Renal cortical epithelial cell (primary cell): ENCODE results near the gene SDCCAG8. TPM values are rescaled to one million over a fixed set of nuclear protein-coding genes. Genes with fewer than 3 reads are reported as not detected.
"Not testable (repeated sequence)": the region's sequence is repeated elsewhere in the genome, so short reads cannot be mapped to it uniquely, and the experiment has no call there.

ENCODE experiments used
- DNase-seq: peaks from one replicate; pipeline ENCODE4 v3.0.0-alpha.2; 2011; ENCODE audit warnings: low read depth
- total RNA-seq: library from RNA; depleted of rRNA; stranded (reverse); fragments of >200 nt; gene quantifications from 2 replicates; pipeline ENCODE4 v1.2.3, GENCODE V29; 2014

The SDCCAG8 gene
- total RNA-seq, 1 donor from 2014 or later = 51.5 TPM

DNA sequence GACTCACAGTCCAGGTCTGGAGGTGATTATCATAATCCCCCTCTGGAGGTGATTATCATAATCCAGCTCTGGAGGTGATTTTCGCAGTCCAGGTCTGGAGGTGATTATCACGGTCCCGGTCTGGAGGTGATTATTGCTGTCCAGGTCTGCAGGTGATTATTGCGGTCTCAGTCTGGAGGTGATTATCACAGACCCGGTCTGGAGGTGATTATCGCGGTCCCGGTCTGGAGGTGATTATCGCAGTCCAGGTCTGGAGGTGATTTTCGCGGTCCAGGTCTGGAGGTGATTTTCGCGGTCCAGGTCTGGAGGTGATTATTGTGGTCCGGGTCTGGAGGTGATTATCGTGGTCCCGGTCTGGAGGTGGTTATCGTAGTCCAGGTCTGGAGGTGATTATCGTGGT, 76.6 kb downstream of the SDCCAG8 start:
- DNase-seq = no peak

DNA sequence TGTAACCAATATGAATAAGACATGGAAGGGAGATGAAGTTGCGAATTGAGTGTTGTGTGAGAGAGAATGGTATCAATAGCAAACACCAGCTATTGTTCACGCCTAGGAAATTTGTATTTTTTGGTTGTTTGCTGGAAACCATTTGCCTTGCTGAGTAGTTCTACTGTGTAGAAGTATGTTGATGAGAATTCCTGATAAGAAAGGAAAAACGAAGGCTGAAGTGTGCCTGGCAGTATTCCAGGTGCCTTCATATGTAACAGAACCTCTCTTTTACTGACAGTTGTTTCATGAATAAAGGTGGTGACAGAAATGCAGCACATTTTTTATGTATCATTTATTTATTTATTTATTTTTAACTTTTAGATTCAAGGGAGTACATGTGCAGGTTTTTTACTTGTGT, 79.5 kb downstream of the SDCCAG8 start:
- DNase-seq = no peak

DNA sequence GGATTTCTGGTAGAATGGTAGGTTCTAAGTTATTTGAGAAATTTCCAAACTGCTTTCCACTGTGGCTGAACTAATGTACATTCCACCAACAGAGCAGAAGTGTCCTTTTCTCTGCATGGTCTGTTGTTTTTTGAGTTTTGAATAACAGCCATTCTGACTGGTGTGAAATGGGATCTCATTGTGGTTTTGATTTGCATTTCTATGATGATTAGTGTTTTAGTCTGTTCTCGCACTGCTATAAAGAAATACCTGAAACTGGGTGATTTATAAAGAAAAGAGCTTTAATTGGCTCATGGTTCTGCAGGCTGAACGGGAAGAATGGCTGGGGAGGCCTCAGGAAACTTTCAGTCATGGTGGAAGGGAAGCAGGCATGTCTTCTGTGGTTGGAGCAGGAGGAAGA, 80.3 kb downstream of the SDCCAG8 start:
- no peak for DNase-seq

DNA sequence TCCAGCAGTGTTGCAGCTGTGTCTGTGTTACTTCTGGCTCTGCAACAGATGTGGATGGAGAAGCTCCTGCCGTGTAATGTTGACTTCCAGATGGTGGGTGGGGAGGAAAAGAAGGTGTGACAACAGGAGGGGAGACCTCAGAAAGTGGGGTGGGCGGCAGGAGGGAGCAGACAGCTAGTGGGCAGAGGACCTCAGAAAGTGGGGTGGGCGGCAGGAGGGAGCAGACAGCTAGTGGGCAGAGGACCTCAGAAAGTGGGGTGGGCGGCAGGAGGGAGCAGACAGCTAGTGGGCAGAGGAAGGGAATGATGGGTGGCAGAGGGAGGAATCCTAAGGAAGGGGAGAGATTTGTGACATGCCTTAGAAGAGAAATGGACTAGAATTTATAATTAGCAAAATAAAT, 83.0 kb downstream of the SDCCAG8 start:
- not testable (repeated sequence) for DNase-seq

DNA sequence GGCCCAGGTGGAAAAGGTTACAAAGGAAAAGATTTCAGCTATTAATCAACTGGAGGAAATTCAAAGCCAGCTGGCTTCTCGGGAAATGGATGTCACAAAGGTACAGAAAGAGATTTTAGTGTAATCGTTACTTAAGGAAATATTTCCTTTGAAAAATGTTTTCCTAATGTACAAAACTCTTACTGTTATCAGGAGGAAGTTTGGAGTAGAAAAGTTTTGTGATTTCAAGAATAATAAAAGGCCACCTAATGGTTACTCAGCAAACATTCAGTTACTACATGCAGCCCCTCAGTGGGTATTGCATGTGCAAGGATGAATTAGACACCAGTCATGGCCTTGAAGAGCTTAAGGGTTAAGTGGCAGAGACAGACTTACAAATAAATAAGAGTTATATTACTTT, 85.2 kb downstream of the SDCCAG8 start:
- no peak for DNase-seq

DNA sequence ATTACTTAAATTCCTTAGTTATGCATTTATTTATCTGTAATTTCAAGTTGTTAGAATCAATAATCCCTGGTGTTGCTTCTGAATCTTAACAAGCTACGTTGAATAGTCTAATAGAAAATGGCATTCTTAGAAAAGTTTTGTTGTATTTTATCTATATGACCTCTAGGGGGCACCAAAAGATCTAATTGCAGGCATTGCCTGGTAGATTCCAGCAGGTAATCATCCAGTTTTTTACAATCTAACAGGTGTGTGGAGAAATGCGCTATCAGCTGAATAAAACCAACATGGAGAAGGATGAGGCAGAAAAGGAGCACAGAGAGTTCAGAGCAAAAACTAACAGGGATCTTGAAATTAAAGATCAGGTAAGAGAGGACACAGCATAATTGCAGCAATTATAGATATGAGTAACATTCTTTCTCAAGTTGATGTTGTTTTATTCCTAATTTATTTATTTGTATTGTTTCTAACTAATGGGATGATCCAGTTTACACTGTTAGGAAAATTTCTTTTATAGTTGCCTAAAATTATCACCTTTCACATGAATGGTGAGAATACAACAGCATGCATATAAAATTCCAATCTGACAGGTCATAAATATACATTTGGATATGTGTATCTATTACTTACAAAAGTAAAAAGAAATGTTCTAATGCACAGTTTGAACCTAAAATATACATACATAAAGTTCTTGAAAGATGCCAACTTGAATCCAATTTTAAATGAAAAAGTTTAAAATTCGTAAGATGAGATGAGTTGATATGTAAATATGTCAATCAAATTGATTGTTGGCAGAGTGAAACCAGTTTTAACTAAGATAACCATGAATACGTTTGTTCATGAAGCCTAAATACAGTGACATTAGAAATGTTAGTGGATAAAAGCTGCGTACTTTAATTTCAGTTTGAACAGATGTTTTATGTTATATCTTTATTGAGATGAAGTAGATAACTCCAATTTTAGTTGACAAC, 88.4 kb downstream of the SDCCAG8 start:
- peak; percentile 62 for DNase-seq

DNA sequence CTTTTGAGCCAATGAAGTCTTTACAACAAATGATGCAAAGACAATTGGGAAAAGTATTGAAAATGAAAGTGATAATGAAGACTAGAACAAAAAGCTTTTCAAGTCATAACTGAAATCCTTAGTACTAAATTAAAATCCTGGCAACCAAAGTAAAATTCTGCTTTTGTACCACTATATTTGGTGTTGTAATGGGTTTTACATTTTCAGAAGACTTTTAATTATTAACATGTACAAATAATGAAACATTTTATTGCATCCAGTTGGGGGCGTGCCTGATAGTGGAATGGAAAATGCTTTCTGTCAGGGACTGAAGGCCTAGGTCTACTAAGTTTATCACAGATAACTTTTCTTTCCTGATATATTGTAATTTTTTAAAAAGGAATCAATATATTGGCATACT, 89.4 kb downstream of the SDCCAG8 start:
- peak; percentile 40 for DNase-seq

DNA sequence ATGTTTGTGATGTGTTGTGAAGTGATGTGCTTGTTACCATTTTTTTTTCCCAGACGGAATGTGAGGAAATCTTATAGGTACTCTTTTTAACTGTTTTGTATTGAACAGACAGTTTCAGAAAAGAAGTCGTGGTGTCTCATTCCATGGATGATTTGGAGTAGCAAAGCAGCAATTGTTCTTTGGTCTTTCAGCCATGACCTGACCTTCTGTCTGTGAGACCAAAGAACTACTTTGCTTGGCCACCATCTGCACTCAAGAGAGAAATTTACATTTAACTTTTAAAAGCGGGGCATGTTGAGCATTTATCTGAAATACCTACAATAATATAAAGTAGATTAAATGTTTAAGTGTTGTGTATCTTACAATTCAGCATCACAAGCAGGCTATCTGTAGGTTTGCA, 90.2 kb downstream of the SDCCAG8 start:
- DNase-seq = peak; percentile 26

DNA sequence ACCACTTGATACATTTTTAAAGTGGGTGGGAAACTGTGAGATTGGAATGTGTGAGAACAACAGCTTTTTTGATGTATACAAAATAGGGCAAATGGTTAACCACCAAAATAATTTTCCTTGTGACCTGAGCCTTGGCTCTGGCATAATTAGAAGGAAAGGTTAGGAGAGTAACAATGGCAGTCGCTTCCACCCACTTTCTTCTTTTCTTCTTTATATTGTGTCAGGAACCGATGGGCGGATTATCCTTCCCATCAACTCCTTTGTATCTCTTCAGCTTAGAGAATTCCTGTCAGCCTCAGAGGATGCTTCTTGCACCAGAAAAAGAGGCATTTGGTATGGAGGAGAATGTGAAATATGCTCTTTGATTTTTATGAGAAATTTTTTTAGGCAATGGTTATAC, 90.6 kb downstream of the SDCCAG8 start:
- no peak for DNase-seq

DNA sequence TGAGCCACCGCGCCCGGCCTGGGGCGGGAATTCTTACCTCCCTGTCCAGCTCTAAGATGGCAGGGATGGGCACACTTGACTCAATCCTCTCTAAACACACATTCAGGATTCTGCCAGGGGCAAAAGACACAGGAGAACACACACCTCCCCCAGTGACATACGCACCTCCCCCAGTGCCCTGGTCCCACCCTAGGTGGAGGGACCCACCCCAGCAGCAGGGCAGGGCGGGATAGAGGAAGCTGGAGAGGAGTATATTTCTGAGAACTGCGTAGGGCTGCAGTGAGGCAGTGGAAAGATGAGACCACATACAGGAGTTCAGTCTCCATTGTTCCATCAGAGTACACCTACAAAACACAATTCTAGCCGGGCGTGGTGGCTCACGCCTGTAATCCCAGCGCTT, 92.5 kb downstream of the SDCCAG8 start:
- no peak for DNase-seq

DNA sequence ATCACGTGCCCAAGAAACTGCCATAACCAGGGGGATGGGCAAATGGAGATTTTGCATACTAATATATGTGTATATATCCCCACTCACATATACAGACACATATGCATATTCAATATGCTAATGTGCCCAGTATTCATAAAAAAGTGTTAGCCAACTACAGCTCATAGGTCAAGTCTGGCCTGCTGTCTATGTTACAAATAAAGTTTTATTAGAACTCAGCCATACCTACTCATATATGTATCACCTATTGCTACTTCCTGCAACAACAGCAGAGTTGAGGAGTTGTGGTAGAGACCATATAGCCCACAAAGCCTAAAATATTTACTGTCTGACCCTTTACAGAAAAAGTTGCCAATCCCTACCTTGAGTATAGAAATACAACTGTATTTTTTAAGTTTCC, 93.3 kb downstream of the SDCCAG8 start:
- DNase-seq = no peak

DNA sequence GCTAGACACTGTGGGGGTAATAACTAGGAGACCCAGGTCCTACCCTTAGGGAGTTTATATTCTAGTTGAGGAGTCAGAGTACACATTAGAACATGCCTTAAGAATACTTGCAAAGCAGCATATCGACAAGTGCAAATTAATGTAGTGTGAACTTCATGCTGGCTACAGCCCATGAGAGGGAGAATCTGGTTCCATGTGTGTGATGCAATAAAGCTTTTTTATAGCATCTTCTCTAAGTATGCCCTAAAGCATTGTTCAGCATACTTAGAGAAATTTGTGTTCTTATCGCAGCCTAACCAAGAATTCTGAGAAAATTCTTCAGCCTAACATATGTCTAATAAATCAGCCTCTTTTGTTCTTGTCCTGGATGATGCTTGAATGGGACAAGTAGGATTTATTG, 95.5 kb downstream of the SDCCAG8 start:
- DNase-seq = peak; percentile 68

DNA sequence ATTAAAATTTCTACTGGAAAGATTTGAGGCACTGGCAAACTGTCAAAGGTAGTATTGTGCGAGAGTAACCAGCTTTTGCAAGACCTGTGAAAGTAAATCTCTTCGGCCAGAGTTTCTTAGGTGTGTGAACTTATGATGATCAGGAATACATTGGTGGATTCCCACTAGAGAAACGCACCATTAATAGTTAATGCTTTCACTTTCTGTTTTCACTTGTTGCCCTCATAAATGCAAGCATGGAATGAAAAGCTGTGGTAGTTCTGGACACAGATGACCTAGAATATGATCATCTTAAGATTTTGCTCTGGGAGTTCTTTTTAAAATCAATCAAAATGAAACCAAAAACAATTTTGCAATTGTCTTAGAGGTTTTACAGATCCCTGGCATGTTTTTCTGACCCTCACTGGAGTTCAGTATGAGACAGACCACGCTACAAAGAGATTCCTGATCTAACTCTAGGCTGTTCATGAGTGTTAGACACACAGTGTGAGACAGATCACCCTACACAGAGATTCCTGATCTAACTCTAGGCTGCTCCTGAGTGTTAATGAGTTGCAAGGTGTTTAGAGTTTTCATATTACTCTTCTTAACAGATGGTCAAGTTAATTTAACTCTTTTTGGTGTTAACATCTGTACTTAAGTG, 98.8 kb downstream of the SDCCAG8 start:
- DNase-seq = peak; percentile 54

DNA sequence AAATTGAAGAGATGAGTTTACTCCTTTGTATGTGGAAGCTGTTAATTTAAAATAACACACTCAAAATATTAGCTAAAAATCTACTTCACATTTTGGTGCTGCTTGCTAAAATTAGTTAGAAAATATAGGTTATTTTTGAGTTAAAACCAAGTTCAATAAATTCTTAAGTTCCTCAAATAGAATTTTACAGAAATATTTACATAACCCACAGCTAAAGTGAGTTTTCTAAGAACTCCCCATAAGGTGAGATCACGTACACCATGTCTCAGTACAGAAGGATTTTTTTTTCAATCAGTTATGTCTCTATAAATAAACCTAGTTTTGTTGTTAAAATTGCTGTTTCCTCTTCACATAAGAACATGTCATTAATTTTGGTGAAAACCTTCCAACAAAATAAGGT, 108.0 kb downstream of the SDCCAG8 start:
- no peak for DNase-seq

DNA sequence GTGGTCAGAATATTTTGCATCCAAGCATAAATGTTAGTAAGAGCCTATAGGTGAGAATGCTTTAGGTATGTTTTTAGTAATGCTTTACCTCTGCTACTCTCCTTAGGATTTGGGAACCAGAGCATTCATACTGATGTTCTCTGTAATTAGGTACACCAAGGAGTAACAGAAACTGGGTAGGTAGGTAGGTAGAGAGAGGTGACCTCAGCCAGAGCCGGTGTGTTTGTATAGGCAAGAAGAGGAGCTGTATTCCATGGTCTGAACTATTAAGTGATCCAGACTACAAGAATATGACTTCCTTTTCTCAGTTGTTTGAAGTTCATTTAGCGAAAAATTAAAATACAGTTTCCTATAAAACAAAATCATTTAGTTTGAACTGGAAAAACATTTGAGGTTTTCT, 108.5 kb downstream of the SDCCAG8 start:
- no peak for DNase-seq

DNA sequence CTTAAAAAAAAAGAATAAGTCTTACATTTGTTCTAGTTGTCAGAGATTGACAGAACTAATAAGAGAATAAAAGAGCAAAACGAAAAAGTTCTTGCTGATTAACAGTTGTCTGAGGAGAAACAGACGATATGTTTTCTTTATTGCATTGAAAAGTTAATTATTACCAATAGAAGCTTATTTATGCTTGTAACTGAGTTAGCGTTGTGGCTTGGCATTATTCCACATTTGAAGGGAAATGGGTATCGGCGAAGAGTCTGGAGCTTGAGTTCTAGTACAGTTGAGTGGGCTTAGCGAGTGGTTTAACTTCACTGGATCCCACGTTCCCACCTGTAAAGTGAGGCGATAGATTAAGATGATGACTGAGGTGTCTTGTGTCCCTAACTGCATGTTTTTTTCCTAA, 109.0 kb downstream of the SDCCAG8 start:
- DNase-seq = peak; percentile 87

DNA sequence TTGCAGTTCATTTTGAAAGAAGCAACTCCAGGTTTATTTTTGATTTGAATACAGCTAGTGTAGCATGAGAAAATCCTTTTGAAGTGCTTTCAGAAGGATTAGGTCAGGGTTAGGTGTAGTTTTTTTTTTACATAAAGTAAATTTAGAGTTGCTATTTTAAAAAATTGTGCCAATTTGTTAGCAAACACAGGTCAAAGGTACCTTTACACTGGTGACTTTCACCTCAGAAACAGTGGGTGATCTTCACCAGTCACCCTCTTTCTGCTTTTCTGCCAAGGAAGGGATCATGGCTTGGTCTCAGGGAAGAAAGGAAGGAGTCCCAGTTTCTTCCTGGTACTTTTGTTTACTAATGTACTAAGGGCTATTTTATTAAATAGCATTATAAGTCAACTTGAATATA, 111.5 kb downstream of the SDCCAG8 start:
- DNase-seq = no peak

DNA sequence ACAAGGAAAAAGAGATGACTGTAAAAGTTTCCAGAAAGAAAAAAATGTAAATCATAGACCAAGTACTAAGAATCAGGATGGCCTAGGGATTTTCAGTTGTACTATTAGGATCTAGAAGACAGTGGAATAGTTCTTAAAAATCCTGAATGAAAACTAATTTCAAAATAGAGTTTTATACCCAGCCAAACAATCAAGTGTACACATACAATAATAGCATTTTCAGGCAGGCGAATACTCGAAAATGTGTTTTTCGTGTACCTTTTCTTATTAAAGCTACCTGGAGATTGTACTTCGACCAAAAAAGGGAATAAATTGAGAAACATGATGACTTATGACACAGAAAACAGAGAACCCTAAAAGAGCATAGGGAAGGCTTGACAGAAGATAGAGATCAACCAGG, 118.6 kb downstream of the SDCCAG8 start:
- DNase-seq = no peak

DNA sequence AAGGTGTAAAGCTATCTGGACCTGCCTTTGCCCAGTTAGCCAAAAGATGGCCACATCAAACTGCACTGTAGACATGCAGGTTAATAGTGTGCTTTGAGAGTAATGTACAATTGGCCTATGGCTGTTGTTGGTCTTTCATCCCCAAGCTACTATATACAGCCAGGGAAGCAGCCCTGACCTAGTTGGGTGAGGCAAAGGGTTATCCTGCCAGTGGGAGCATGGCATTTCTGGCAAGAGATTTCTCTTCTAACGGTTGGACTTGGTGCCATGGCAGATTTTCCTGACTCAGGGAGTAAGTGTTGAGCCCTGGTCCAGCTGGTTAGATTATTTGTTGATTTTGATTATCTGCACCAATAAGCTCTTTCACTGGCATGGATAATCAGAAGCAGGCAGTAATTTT, 119.8 kb downstream of the SDCCAG8 start:
- DNase-seq = no peak

DNA sequence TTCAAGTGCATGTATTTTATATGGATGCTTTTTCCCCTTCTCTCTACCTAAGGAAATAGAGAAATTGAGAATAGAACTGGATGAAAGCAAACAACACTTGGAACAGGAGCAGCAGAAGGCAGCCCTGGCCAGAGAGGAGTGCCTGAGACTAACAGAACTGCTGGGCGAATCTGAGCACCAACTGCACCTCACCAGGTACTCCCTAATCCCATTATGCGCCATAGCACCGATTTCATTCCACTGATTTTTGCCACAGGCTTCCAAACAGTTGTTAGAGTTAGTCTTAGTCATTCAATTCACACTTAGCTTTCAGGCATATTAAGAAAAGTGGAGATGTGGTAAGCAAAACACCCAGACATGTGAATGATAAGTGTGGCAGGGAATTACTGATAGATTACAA, 122.8 kb downstream of the SDCCAG8 start:
- no peak for DNase-seq

DNA sequence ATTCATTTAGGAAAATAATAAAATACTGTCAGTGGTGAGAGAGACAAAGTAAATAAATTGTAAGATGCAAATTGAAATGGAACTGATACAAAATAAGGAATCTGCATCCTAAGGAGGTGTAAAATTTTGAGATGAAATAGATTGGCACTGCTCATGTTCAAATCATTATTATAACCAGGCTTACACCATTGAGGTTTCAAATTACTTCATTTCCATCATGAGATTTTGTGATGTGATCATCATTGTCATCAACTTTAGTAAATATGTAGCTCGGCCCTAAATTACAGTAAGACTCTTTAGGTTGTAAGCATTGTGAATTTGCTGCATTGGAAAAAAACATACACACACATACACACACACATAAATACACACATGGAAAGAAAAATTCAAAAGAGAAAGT, 123.4 kb downstream of the SDCCAG8 start:
- no peak for DNase-seq

DNA sequence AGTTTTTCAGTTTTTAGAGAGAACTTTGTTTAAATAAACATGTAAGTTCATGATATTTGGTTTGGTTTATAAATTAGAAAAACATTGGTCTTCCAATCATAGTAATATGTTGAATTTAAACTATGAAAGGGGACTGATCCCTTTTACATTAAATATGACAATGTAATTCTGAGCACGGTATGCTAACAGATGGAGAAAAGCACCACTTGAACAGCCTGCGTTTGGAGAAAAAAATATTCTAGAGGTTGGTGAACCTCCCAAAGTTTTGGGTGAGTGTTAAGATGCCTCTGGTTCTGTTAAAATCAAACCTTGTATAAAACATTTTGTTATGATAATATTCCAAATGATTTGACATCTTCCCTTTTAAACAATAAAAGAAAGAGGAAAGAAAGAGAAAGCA, 123.9 kb downstream of the SDCCAG8 start:
- DNase-seq = no peak

DNA sequence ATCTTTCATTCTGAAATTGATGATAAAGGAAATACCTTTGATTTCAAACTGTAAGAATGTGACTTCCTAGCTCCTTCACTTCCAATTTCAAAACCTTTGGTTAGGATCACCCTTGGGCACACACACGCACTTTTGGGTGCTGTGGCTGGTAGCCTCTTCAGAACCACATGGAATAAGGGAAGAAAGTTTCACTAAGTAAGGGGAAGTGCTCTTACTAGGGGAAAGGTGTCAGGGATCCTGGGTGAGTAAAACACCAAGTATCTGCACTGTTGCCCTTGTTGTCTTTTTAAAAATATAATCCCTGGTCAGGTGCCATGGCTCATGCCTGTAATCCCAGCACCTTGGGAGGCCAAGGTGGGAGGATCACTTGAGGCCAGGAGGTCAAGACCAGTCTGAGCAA, 132.4 kb downstream of the SDCCAG8 start:
- DNase-seq = no peak
